ENCODE results near the gene DHX9.

- TF ChIP-seq CTCF (IDR thresholded peaks at IDR 0.05 in 4 of 5, conservative IDR thresholded peaks at IDR 0.05 in 1 of 5) (no peak), POLR2A (IDR thresholded peaks at IDR 0.05) (no peak)
Measured at GRCh38 chr1:182795563-182796228, 43.5 kb upstream of the DHX9 start.

Measured in gastrocnemius medialis (tissue), 4 donors.